ENCODE data around the gene MAML3.

MAML3 gene

DNA sequence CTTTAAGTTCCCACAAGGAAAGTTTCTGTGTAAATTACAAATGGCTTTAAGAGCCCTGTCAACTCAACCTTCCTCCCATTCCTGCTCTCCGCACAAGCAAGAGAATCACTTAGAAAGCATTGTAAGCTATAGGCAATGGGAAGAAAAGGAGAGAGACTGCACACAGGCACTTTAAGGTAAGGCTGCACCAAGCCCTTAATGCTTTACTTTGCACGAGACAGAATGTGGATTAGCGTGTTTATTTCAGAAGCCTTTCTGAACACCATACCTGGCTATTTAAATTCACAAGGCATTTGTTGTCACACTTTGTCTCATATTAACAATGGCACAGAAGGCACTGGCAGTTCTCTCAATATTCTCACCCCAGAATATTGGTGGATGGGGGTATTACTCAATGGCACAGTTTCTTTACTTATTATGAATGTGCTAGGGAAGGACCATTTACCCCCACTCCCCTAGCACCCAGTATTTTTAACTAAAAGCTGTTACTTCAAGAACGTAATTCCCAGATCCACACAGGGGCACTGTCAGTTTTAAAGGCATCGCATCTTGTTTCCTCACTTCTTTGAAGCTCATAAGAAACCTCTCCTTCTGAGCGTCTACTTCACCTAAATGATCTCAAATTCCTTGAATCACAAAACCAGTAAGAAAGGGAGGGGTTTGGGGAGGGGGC, 150.0 kb downstream of the MAML3 start:
- DNase-seq (ENCODE audit: low read depth, low spot score) = no peak

DNA sequence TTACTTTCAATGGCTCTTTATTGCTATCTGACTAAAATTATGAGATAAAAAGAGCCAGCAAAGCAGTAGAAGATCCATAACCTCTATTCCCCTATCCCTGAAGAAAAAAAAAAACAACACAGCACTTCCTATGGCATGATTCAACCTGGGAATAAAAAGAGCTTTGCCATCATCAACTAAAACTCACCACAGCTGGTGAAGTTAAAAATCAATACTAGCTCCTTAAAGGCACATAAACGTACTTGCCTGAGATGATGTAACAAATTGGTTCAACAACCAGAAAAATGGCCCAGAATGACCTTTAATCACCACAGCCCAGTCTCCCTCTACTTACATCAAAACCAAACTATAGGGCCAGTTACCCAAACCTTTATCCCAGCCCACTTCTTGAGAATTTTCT, 153.8 kb downstream of the MAML3 start:
- DNase-seq (ENCODE audit: low read depth, low spot score) = no peak

DNA sequence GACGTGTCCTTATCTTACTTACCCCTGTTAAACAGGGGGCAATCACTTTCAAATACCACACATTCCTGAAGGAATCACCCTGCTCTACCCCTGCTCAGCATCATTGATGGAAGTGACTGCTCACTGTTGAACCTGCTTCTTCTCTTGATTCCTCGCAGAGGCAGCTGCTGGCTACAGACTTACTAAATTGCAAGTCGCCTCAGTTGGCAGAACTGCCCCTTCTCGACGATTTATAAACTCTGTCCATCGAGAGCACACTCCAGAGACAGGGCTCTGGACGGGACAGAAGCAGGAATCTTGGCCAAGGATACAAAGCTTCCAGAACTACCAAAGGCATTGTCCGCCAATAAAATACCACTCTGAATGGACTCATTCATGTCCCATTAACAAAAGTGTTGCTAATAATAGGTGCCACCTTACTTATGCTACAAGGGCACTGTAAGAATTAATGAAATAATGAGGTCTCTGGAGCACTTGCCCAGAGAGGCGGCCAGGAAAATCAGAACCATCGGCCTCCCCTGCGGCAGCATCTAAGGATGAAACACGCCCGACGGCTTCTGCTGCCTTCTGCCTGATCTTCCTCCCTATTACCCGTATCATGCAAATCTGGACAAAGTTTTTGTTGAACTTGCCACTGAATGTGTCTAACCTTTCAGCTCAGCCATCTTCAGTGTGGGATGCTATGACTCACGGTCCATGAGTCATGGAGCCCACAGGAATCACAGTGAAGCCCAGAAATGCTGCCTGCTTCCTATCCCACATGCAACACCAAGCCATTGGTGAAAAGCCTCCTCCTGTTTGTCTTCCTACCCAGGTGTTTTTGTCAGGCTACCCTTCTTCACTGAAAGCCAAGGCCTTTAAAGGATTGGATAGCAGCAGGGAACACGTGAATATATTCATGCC, 164.9 kb downstream of the MAML3 start:
- DNase-seq (ENCODE audit: low read depth, low spot score) = peak; percentile 68

DNA sequence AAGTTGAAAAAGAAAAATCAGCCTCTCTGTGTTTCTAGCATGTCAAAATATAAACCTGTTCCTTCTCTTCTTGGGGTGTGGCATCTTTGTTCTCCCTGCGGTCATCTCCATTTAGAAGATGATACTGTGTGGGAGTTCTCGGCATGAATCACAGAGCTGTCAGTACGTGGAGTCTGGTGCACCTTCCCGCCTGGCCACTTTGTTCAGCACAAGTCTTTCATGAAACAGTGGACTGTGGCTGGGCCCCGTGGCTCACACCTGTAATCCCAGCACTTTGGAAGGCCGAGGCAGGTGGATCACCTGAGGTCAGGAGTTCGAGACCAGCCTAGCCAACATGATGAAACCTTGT, 166.5 kb downstream of the MAML3 start:
- DNase-seq (ENCODE audit: low read depth, low spot score) = no peak

DNA sequence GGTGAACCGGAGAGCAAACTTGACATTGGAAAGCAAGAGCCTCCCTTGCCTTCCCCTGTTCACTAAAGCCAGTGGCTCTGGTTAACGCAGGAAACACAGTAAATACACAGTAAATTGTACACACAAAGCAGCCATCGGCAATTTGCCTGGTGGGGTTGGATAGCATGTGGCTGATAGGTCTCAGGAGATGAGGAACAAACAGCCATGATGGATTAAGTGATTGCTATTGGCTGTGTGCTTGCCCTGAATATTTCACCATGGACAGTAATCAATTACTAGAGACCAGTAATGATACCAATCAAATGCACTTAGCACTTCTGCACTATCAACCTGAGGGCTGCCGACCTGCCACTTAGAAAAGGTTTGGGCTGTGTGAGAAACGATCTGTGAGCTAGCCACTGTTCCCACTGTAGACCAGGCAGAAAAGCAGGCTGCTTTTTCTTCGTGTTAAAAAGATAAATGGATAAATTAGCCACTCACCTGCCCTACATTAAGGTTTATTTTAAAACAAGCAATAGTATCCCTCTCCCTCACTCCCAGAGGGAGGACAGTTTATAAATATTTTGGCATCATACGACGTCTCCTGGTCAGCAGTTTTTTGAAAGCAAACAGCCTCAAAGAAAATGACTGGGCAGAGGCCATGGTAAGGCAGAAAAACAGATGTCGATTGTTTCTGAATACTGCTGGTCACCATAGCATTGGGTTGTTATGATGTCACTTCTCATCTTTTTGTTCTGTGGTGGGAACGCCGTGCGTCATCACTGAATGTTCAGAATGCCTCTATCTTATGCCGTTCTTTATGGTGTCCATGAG, 167.1 kb downstream of the MAML3 start:
- DNase-seq (ENCODE audit: low read depth, low spot score) = no peak

DNA sequence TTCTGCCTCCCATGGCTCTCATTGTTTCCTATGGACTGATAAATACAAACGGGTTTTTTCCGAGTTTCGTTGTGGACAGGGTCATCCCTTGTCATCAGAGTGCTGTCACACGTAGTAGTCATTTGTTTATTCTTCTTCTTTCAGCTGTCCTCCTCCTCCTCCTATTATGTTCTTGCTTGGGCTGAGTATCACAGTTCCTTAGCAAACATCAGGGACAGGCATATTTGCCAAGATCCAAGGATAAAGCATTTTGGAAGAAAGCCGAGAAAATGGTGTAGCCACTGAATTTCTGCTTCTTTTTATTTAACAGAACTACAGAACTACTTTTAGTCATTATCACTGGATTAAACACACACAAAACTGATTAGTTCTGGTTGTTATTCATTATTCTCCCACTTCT, 167.9 kb downstream of the MAML3 start:
- DNase-seq (ENCODE audit: low read depth, low spot score) = no peak

DNA sequence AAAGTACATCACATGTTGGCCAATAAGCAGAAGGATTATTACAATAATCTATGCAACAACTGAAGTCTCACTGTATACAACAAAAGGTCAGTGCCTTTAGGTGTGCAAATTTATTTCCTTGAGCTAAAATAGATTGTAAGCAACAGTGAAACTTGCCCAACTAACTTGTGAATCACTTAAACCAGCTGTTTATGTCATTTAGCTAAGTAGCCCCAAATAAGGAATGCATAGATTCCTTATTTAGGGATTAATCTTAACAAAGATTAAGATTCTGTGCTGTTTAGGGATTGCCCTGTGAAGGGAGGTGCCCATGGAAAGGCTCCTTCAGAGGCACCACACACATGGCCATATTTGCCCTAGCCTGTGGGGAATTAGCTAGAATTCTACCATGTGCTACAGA, 168.6 kb downstream of the MAML3 start:
- no peak for DNase-seq (ENCODE audit: low read depth, low spot score)

DNA sequence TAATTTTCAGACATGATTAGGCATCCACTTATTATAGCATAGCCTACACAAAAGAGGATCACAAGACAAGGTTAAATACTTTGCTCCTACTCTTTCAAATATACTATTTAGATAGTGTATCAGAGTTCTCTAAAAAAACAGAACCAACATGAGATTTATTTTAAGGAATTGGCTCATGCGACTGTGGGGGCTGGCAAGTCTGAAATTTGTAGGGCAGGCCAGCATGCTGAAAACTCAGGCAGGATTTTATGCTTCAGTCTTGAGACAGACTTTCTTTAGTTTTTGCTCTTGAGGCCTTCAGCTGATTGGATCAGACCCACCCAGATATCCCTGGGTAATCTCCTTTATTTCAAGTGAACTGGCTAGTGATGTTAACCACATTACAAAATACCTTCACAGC, 169.5 kb downstream of the MAML3 start:
- no peak for DNase-seq (ENCODE audit: low read depth, low spot score)

DNA sequence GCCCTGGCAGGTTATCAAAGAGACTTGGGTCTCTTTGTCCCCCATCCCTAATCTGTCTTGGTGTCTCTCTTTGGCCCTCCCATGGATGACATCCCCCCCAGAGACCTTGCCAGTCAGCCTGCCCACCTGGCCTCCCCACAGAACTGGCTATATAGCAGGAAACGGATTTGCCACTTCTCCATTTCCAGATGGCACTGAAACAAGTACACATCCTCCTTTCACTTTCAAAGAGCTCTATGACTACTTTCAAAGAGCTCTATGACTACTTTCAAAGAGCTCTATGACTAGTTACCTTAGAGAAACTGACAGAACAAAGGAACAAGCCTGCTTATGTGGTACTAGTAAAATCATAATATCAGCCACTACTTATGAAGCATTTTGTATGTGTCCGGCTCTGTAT, 175.3 kb downstream of the MAML3 start:
- no peak for DNase-seq (ENCODE audit: low read depth, low spot score)

DNA sequence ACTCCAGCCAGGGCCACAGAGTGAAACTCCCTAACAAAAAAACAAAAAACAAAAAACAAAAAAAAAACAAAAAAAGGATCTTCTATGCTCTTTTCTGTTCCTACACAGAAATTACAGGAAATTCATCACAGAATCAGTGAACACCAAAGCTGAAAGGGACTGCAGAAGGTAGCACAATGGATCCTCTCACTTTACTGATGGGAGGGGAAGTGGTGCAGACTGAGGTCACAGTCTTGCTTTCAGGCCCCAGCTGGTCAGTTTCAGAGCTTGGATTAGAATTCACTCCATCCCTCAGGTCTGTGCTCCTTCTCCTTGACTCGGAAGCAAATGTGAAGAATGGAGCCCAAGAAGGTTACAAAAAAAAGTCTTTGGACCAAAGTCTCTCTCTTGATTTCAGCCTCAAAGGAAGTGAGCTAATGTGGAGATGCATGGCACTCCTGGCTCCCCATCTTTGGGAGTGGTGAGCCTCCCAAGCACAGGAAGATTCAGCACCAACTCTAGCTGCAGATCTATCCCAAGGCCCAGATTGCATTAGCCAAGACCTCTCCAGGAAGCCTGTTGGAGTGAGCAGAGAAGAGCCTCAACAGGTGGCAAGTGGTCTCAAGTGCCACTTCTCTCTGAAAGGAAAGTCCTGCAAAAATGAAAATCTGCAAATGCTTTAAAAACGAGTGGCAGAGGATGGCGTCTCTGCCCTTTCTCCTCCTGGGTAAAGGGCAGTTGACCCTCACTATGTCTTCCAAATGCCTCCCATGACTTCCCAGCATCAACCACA, 176.0 kb downstream of the MAML3 start:
- DNase-seq (ENCODE audit: low read depth, low spot score) = no peak

DNA sequence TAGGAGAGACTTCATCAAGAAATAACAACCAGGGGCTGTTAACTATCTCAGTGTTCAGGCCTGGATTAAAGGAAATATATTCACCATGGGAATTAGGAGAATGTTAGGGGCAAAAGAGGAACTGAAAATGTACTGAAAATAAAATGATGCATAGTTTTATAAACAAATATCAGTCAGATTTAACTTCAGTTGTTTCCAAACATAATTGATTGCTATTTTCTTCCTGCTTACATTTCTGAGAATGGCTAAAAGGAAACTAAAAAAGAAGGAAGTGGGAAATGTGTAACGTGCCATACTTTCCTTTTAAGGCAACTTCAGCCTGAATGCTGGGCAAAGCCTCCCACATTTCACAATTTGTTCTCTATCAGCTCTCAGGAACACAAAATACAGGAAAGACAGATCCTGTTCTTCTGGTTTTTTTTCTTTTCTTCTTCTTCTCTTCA, 178.1 kb downstream of the MAML3 start:
- no peak for DNase-seq (ENCODE audit: low read depth, low spot score)

DNA sequence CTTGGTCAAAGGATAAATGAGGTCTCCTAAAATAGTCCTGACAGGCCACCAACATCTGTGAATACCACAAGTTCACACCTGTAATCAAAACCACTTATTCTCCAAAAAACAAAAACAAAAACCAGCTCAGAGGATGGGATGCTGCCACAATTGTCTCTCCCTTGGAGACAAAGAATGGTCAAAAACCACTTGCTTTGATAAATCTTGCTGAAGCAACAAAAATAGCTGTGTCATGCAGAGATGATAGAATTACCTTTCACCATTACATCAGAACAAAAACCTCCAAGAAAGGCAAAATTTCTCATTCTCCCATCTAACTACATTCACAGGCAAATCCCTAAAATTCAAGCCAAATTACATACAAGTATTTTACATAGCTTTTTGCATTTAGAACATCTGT, 180.4 kb downstream of the MAML3 start:
- no peak for DNase-seq (ENCODE audit: low read depth, low spot score)

DNA sequence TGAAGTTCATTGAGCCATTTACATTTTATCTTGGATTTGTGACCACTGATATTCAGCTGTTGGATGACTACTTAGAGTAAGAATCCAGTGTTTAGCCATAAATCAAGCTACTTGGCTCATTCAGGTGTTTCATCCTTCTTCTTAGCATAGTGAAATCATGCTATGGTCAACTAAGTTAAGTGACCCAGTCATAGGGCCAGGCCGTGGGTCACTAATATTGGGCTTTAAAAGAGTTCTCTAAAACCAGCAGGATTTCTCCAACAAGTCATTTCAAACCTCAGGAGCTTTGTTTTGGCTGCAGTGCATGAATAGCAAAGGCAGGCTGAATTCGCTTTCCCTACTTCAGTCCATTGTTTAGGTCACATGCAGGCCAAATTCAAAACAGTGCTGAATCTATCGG, 181.0 kb downstream of the MAML3 start:
- no peak for DNase-seq (ENCODE audit: low read depth, low spot score)

DNA sequence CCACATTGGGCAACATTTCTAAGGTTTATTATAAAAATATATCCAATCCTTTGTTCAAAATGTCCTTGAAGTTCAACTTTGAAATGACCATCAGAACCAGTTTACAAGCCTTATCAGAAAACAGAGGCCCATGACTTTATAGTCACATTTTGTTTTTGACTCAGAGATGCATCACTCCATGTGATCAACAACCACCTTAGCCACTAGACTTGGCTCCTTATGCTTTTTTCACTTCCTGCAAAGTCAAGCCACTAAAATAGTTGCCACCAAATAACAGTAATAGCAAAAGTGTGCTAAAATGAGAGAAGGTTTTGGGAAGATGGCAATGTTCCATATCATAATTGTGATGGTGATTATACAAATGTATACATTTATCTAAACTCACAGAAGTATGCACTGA, 181.7 kb downstream of the MAML3 start:
- no peak for DNase-seq (ENCODE audit: low read depth, low spot score)

DNA sequence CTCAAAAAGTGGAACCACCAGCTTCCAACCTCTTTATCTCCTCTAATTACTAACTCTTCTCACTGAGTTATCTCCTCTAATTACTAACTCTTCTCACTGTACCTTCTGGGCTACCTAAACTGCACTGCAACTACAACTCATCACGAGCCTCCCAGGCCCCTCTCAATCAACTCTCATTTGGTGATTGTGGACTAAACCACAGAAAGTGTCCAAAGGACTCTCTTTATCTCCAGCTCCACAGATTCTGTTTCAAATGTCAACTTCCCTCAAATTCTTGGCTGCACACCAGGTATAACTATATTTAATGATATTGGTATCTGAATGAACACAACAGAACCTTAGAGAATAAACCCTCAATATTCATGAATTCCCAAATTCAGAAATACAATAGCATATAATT, 182.9 kb downstream of the MAML3 start:
- no peak for DNase-seq (ENCODE audit: low read depth, low spot score)

DNA sequence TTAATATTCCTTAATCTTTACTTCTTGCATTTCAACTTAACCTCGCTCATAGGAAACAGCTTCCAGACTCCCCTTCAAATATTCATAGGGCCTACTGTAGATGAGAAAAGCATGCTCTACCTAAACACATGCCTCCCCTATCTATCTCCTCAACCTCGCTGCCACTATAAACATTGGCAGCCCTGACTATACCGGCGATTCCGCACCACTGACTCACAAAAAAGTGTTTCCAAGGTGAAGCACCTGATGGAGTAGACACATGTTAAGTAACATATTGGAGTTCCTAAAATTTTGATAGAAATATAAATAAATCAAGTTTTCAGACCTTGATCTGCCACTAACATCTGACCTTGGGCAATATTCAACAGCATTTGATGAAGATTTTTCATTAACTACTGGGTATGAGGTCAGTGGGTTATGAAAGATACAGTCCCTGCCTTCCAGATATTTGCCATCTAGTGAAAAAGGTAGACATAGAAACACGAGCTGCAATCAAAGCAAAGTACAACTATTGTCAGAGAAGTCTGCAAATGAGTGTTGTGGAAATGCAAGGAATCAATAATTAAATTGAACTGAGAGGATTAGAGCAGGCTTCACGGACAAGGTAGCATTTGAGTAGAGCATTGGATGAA, 184.2 kb downstream of the MAML3 start:
- DNase-seq (ENCODE audit: low read depth, low spot score) = no peak

DNA sequence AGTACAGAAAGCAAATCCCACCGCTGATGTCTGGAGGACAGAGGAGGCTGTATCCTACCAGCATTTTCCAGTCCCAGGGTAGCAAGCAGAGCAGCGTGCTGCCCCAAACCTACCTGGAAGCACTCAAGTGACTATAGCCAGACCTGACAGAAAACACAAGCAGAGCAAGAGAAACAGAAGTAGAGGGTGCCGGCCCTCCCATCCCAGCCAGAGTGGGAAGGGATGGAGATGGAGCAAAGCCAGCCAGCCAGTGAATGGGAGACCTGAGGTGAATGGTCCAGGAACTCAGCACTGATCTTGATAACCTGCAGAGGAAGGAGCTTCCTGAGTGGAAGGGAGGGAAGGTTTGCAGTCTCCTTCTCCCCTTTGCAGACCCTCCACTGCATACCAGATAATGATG, 185.2 kb downstream of the MAML3 start:
- DNase-seq (ENCODE audit: low read depth, low spot score) = no peak

DNA sequence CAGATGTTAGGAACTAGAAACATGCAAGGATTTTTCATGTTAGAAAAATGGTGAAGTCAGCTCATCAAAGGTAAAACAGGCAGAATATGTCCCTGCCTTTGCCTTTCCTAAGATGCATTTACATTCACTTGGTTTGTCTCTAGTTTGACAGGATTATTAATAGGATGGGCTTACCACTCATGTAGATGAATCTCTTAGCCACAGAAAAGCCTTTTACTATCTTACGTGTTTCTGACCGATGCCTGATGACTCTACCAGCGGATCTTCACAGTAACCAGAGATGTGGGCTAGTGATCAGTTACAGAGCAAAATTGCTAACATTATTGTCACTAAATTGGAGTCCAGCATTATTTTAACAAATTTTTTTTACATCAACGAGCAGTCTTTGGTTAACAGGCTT, 187.6 kb downstream of the MAML3 start:
- no peak for DNase-seq (ENCODE audit: low read depth, low spot score)

DNA sequence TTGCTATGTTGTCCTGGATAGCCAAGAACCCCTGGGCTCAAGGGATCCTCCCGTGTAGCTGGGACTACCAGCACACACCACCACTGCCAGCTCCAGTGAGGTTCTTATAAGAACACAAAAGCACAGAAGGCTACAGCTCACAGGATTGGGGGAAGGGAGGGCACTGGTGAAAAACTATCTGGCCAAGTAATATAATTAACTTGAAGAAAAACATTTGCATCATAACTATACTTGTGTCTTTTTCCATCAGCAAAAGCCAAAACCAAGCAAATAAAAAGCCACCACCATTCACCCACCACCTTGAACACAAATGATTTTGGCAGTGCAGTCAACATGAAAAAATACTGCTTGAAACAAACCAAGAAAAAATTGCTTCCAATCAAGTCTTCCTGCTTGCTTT, 188.2 kb downstream of the MAML3 start:
- DNase-seq (ENCODE audit: low read depth, low spot score) = no peak

DNA sequence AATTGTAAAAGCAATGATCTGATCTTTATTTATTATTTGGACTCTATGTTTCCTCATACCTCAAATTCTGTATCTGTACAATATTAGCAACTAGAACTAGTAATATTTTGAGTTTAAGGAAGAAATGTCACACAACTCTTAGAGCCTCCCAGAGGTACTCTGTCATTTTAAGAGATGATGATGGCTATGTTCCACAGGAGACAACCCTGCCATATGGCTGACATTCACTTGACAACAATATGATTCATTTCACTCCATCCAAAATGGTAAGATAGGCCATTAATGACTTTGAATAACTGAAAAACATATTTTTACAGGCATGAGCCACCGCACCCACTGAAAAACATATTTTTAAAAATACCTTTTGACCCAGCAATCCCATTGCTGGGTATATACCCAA, 190.3 kb downstream of the MAML3 start:
- no peak for DNase-seq (ENCODE audit: low read depth, low spot score)

DNA sequence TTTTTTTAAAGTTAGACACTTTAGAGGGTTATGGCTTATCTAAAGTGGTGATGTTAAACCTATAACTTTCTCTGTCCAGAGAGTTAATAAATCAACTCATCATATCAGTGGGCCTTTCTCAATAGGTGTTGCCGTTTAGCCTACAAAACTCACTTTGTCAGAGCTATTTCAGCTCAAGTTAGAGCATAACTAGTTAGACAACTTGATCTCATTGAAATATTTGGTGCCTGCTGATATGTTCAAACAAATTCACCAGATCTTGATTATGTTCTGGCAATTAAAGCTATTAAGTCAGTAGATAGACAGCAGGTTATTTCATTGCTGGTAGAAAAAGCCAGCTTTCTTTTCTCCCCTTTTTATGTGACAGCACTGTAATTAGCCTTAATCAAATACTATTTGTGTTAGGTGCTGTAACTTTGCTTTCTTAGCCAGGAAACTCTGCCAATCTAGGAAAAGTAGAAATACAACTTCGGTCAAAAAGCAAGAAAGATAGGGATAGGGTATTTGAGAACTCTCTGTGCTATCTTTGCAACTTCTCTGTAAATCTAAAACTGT, 191.8 kb downstream of the MAML3 start:
- DNase-seq (ENCODE audit: low read depth, low spot score) = no peak
